GM19455 (cell line): ENCODE data around the gene GNPTAB.
"Not testable (repeated sequence)": the region's sequence is repeated elsewhere in the genome, so short reads cannot be mapped to it uniquely, and the experiment has no call there.

Experiments used
- ATAC-seq: cut with Tn5 transposase; IDR thresholded peaks from one replicate; pipeline ENCODE4 v1.9.1; 2021; ENCODE audit not compliant: unreplicated experiment

Gene GNPTAB

GRCh38 chr12:101740980-101741379 is 89.8 kb downstream of the GNPTAB start:
- no peak for ATAC-seq

- ATAC-seq = no peak
Measured at GRCh38 chr12:101740566-101740965, 90.2 kb downstream of the GNPTAB start.

- no peak for ATAC-seq
Measured at GRCh38 chr12:101738920-101739665, 91.7 kb downstream of the GNPTAB start, which contains the start of gene SYCP3. SYCP3 (minus strand) TSS chr12:101739462; CDS start chr12:101737935, 1,527 bp downstream.

GRCh38 chr12:101737476-101737875 is 93.3 kb downstream of the GNPTAB start:
- no peak for ATAC-seq

DNA sequence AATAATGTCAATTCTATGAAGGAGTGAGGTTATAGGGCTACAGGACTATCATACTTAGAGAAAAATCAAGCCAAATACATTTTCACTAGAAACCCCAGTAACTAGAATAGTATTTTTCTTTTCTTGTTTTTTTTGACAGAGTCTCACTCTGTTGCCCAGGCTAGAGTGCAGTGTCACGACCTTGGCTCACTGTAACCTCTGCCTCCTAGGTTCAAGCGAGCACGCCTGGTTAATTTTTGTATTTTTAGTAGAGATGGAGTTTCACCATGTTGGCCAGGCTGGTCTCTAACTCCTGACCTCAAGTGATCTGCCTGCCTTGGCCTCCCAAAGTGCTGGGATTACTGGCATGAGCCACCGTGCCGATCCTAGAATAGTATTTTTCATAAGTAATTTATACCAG is 96.3 kb downstream of the GNPTAB start:
- ATAC-seq = not testable (repeated sequence)

DNA sequence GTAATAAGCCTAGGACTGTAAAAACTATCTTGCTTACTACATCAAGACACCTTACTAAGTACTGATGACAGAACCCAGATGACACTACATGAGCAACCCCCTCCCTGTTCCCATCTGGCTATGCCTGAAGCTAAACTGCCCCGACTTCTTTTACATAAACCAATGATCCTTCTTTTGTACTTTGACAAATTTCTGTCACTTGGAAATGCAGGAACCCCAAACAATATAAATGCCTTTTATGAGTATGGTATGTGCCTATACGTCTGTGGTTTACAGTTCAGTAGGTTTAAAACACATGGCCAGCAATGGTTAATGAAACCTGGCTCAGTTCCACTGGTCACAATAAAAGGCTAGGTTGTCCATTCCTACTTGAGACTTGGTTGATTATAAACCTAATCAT is 97.6 kb downstream of the GNPTAB start:
- ATAC-seq = no peak

DNA sequence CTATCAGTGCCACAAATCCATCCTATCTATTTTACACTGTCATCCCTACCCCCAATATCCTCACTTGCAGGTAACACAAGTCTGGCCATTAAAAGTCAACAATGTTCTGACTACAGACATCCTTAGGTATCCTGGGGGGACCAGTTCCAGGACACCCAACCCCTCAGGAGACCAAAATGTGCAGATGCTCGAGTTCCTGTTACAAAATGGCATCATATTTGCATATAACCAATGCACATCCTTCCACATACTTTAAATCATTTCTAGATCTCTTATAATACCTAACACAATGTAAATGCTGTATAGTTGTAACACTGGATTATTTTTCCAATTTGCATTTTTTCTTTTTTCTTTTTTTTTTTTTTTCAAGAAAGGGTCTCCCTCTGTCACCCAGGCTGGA is 98.4 kb downstream of the GNPTAB start:
- ATAC-seq = no peak

DNA sequence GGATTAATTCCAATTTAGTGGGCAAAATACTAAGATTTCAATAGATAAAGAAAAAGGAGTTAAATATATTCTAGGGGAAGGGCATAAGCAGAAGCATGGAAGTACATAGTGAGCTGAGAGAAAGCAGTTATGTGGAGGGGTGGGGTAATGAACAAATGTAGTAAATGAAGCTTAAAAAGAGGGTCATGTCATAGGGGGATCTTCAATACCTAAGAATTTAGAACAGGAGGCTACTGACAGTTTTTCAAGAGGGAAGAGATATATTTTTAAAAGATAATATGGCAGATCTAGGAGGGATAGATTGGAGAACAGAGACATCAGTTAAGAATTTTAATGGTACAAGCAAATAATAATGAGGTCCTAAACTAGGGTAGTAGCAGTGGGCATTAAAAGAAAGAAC is 100.9 kb downstream of the GNPTAB start:
- no peak for ATAC-seq

- ATAC-seq = no peak
Measured at GRCh38 chr12:101727098-101727497, 103.7 kb downstream of the GNPTAB start.

DNA sequence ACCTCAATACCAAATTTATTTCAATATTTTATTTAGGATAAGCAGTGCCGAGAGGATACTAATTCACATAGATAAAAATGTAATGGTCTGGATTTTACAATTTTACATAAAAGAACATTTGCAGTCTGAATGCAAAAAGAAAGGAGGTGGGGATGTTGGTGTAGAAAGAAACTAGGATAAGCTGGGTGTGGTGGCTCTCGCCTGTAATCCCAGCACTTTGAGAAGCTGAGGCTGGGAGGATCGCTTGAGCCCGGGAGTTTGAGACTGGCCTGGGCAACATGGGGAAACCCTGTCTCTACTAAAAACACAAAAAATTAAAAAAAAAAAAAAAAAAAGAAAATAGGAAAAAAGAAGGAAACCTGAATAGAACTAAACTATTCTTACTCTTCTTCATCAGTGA is 108.4 kb downstream of the GNPTAB start:
- no peak for ATAC-seq

DNA sequence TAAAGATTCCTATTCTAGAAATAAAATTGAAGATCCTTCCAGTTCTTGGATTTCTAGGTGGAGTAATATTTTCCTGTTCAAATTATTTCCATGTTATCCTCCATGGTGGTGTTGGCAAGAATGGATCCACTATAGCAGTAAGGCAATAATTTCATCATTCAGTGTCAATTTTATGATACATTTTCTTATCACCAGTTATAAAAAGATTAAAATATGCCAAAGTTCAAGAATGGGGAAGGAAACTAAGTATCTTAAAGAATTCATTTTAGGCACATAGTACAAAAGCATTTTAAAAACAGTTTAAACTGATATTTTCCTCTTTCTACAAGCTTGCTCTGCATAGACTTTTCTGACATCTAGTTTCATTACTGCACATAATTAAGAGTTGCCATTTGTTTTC is 110.6 kb downstream of the GNPTAB start:
- ATAC-seq = no peak

GRCh38 chr12:101719566-101719965 is 111.2 kb downstream of the GNPTAB start:
- ATAC-seq = no peak

DNA sequence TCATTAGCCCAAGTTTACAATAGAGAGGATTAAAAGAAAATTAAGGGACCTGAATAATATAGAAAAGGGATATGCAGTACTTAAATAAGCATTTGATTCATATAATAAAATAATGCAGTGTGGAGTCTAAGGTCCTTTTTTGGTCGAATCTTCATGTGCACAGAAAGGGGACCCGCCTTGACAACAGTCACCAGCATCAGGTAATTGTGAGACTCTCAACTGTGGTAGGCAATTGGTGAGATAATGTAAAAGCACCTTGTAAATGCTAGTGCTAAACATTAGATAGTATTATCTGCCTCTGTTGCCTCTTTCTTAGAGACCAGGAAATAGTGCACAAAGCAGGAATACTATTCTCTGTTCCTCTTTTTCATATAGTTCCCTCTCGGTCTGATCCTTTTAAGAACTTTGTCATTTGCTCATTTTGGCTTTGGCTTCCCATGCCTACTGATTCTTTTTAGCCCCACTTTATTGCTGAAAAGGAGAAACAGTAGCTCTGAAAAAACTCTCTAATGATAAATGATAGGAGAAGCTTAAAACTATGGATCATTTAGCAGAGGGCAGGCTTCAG is 115.8 kb downstream of the GNPTAB start:
- ATAC-seq = no peak

DNA sequence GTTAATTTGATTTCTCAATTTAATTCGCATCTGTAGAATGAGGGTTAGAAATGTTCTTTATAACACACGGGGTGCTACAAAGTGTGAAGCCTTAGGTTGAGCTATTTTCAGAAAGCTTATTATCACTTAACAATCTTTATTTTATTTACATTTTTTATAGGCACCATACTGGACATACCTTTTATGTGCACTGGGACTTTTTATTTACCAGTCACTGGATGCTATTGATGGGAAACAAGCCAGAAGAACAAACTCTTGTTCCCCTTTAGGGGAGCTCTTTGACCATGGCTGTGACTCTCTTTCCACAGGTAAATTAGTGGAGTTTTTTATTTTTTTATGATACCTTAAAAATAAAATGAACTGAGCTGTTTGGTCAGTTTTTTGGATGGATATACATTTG is 116.8 kb downstream of the GNPTAB start:
- ATAC-seq = no peak

DNA sequence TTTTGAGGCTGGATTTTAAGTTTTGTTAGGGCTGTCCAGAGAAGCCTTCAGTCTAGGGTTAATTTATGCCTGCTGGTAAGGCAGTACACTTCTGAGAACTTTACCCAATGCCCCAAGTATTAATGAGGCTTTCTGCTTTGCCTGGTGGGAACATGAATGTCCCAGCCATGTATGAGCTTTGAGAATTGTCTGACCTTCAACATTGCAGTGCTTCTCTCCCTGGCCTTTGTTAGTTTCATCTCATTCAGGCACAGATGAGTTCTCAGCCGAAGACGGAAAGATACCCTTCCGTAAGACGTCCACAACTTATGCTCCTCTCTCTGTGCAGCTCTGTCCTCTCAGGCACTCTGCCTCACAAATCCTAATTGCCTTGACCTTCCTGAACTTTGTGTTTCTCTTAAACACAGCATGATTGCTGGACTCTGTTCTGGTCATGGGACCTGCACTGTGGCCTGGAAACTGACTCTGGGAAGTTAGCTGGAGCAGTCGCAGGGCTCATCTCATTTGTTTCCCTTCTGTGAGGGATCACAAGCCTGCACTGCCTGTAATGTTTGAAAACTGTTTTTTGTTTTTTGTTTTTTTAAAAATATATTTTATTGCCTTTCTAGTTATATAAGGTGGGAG is 117.6 kb downstream of the GNPTAB start:
- no peak for ATAC-seq

DNA sequence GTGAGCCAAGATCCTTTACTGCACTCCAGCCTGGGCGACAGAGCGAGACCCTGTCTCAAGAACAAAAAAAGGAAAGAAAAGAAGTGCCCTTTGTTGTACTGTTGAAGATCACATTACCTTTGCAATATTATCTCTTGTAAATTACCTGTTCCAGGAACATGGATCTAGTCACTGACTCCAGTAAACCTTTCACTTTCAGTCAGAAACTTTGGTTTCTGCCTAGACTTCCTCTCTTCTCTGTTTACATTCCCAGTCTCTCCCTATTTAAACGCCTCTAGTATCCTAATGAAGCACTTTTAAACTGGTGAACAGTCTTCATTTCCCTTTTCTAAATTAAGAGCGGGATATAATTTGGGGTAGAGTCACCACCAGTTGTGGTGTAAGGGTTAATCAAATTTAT is 120.5 kb downstream of the GNPTAB start:
- ATAC-seq = no peak

DNA sequence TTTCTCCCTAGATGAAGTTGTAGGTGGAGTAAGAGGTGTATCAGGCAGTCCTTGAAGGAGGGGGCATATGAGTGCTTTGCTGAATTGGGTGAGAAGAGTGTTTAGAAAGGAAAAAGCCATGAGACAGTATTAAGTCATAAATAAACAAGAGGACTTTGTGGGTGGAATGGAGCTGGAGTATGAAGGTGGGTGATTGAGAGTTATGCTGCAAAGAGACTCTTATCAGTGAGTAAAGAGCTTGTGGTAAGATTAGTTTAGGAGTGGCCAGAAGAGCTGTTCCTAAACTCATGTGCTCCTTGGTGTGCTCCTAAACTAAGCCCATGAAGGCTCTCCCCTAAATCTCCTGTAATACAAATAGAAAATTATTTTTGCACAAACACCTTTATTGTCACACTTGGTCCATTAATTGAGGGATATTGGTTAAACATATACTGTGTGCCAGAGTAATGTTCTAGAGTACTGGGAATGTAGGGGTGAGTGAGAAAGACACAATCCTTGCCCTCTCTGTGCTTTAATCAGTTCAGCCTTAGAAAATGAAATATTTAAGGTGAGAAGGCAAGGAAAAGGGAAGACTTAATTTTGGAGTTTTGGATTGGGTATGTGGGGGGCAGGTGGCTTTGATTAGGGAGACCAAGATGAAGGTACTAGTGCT is 123.5 kb downstream of the GNPTAB start:
- ATAC-seq = no peak

DNA sequence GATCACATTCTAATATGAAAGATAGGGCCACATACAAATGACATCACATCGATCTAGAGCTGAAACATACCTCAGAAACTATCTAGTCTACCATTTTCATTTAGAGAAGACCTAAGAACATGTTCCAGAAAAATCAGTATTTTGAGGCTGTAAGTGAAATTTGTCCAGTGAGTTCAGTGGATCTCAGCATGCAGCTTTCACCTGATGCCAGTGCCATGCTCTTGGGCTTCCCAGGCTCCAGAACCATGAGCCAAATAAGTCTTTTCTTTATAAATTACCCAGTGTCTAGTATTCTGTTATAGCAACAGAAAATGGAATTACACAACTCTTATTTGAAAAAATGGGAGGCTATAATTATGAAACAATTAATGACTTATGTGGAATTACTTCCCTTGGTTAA is 124.4 kb downstream of the GNPTAB start:
- ATAC-seq = no peak

DNA sequence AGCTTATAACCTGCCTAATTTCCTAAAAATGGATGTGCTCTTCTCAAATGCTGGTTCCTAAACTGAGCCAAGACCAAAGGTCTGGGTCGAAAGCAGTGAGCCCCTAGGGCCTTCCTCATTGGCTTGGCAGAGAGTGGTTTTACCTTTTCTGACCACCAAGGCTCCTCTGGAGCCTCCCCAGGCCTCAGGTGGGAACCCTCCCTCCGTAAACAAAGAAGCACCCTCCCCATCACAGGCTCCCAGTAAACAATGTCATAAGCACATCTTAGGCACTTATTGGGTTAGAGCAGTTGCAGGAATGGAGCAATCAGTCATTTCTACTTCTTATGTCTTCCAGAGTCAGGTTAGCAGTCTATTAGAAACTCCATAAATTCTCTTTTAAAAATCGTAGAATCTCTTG is 127.3 kb downstream of the GNPTAB start:
- no peak for ATAC-seq

DNA sequence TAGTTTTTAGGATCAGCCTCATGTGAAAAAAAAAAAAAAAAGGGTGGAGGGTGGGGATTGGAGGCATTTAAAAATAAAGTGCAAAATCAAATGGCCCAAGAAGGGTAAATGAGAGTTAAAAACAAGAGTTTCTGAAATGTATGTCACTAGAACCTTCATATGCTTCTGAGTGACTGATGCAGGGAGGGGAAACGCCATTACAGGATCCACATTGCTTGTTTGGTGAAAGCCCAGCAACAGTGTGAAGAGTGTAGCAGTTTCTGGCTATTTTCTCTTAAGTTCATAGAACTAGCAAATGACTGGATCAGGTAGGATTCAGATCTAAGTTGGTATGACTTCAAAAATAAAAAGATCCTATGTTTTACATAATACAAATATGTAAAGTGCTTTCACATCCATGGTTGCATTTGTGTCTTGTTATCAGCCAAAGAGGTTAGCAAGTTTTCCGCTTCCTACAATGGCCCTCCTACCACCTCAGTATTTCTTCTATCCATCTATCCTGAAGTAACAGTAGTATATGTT is 130.4 kb downstream of the GNPTAB start:
- no peak for ATAC-seq

DNA sequence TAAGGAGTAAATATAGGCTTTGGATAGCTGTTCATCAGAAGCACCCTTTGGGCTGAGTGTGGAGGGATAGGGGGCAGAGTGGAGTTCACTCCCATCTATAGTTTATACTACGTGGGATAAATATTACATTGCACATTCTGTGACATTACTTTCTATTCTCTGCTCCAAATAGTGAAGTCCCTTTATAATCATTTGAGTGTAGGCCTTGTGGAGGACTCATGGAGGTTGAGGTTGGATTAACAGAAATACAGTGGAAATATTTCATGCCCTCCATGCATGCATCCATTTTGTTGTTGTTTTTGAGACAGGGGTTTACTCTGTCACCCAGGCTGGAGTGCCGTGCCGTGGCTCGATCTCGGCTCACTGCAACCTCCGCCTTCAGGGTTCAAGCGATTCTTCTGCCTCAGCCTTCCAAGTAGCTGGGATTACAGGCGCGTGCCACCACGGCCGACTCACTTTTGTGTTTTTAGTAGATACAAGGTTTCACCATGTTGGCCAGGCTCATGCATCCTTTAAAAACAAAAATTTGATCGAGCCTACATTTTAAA is 131.9 kb downstream of the GNPTAB start:
- no peak for ATAC-seq
